ENCODE measurements around the gene RTN4RL2.

RTN4RL2 gene

GRCh38 chr11:57463671-57464538 is 3.6 kb downstream of the RTN4RL2 start:
- no peak for DNase-seq

- DNase-seq, result no peak
Measured at GRCh38 chr11:57464539-57465181, 4.3 kb downstream of the RTN4RL2 start.

GRCh38 chr11:57466680-57467079 is 6.4 kb downstream of the RTN4RL2 start:
- DNase-seq, result no peak

- DNase-seq, result no peak
Measured at GRCh38 chr11:57467508-57468157, 7.3 kb downstream of the RTN4RL2 start.

- DNase-seq, result no peak
Measured at GRCh38 chr11:57468276-57468675, 7.9 kb downstream of the RTN4RL2 start.

GRCh38 chr11:57469268-57469667 is 8.9 kb downstream of the RTN4RL2 start:
- DNase-seq, result no peak

- DNase-seq, result no peak
Measured at GRCh38 chr11:57471496-57471895, 11.2 kb downstream of the RTN4RL2 start.

- DNase-seq, result no peak
Measured at GRCh38 chr11:57473285-57473841, 13.0 kb downstream of the RTN4RL2 start.

GRCh38 chr11:57474017-57474802 is 13.9 kb downstream of the RTN4RL2 start:
- DNase-seq, result no peak

GRCh38 chr11:57474803-57475115 is 14.4 kb downstream of the RTN4RL2 start:
- no peak for DNase-seq

- DNase-seq, result no peak
Measured at GRCh38 chr11:57475191-57475590, 14.9 kb downstream of the RTN4RL2 start.

GRCh38 chr11:57475671-57476046 is 15.3 kb downstream of the RTN4RL2 start:
- DNase-seq, result no peak

GRCh38 chr11:57476047-57476756 is 15.9 kb downstream of the RTN4RL2 start:
- peak; percentile 9 for DNase-seq

- no peak for DNase-seq
Measured at GRCh38 chr11:57476757-57477506, 16.6 kb downstream of the RTN4RL2 start.

- no peak for DNase-seq
Measured at GRCh38 chr11:57477507-57478189, 17.3 kb downstream of the RTN4RL2 start.

- DNase-seq, result no peak
Measured at GRCh38 chr11:57479021-57479663, 18.8 kb downstream of the RTN4RL2 start.

- no peak for DNase-seq
Measured at GRCh38 chr11:57479911-57480310, 19.6 kb downstream of the RTN4RL2 start.

- peak; percentile 38 for DNase-seq
Measured at GRCh38 chr11:57480409-57481137, 20.2 kb downstream of the RTN4RL2 start.

GRCh38 chr11:57481315-57481714 is 21.0 kb downstream of the RTN4RL2 start:
- no peak for DNase-seq

All from central memory CD4-positive, alpha-beta T cell (primary cell).